K562 (cell line): ENCODE data around the gene CBFA2T2. TPM values are rescaled to one million over a fixed set of nuclear protein-coding genes. Genes with fewer than 3 reads are reported as not detected.

Source experiments
- ATAC-seq: fragments of 200-7000 bp; cut with Tn5 transposase; 3 replicates; pipeline ENCODE4 v1.9.1; 2020; ENCODE audit warnings: moderate library complexity
- BruUV-seq: library from RNA; stranded (reverse); fragments of 400-500 nt; replicated peaks from 2 replicates; lab custom pipeline; 2021; lab: Mats Ljungman, UMichigan
- CTCF ChIA-PET: fragments of 300-600 bp; formaldehyde crosslinking; extraction: SDS; loops from one replicate; lab custom pipeline; 2021; ENCODE audit warnings: low intra/inter-chr PET ratio; lab: Yijun Ruan, JAX
- POLR2A ChIA-PET: fragments of 300-600, 350-650 bp; sonication (Branson Sonifier 250); formaldehyde crosslinking; extraction: SDS; loops from one replicate; lab custom pipeline; 2021; ENCODE audit warnings: antibody characterized with exemption, inconsistent platforms; lab: Yijun Ruan, JAX
- DNase-seq, 4 experiments: peaks; one replicate each; pipeline versions ENCODE4 v3.0.0 to v3.0.0-alpha.2; 2011 to 2018; ENCODE audit warnings: low spot score in 3 of 4, mixed read lengths in 3 of 4; ENCODE audit errors: extremely low read depth in 1 of 4
- FAIRE-seq: peaks from 2 replicates; lab custom pipeline; 2011; peaks lifted over from hg19 to GRCh38; lab: Jason Lieb, UNC
- H2AFZ ChIP-seq: 2 replicates; pipeline ENCODE4 v1.6.0; 2011; ENCODE audit warnings: low read depth, low read length, control low read depth, inconsistent platforms
- H3K27ac ChIP-seq: fragments of 200-600 bp; 3 replicates; pipeline ENCODE4 v1.8.0; 2011; ENCODE audit warnings: low read depth, mild to moderate bottlenecking, control low read depth, inconsistent platforms, low read length, moderate library complexity, mixed read lengths; ENCODE audit errors: extremely low read depth
- H3K27me3 ChIP-seq, 2 experiments: fragments of 300-600 bp in 1 of 2; 2 replicates in 1 of 2; 3 replicates in 1 of 2; pipeline versions ENCODE4 v1.6.0 to v1.8.0; 2011; ENCODE audit warnings: inconsistent platforms in 2 of 2, low read length in 2 of 2, mild to moderate bottlenecking in 1 of 2, mixed read lengths in 1 of 2, moderate library complexity in 1 of 2; ENCODE audit not compliant: control insufficient read depth in 2 of 2, insufficient read depth in 2 of 2
- H3K36me3 ChIP-seq: fragments of 300-600 bp; 3 replicates; pipeline ENCODE4 v1.8.0; 2011; ENCODE audit warnings: mild to moderate bottlenecking, low read length, inconsistent platforms; ENCODE audit not compliant: control insufficient read depth, insufficient read depth
- H3K4me1 ChIP-seq, 2 experiments: fragments of 200-600 bp in 1 of 2; replicated peaks in 1 of 2; 2 replicates in 1 of 2; 3 replicates in 1 of 2; pipeline versions ENCODE4 v1.5.1 to v1.8.0; 2011; ENCODE audit warnings: inconsistent platforms in 2 of 2, low read length in 2 of 2, mild to moderate bottlenecking in 1 of 2, mixed read lengths in 1 of 2, moderate library complexity in 1 of 2; ENCODE audit not compliant: control insufficient read depth in 2 of 2, insufficient read depth in 2 of 2
- H3K4me2 ChIP-seq: 2 replicates; pipeline ENCODE4 v1.6.1; 2011; ENCODE audit warnings: low read length, control low read depth, inconsistent platforms, mixed read lengths; ENCODE audit not compliant: insufficient read depth
- H3K4me3 ChIP-seq: fragments of 200-600 bp; sonication (generic), shearing (Covaris generic); 2 replicates; pipeline ENCODE4 v1.5.1; 2016; ENCODE audit warnings: control low read depth, inconsistent platforms
- H3K79me2 ChIP-seq: fragments of 200-600 bp; 3 replicates; pipeline ENCODE4 v1.8.0; 2011; ENCODE audit warnings: low read length, inconsistent platforms; ENCODE audit not compliant: control insufficient read depth, insufficient read depth
- H3K9ac ChIP-seq, 2 experiments: 2 replicates each; pipeline versions ENCODE4 v1.6.0 to v1.6.1; 2011; ENCODE audit warnings: low read depth in 2 of 2, low read length in 2 of 2, control low read depth in 1 of 2, inconsistent platforms in 1 of 2, mild to moderate bottlenecking in 1 of 2, mixed read lengths in 1 of 2; ENCODE audit not compliant: insufficient read depth in 1 of 2
- H3K9me1 ChIP-seq: one replicate; pipeline ENCODE4 v1.6.0; 2011; ENCODE audit warnings: inconsistent platforms, mild to moderate bottlenecking, low read length, moderate library complexity; ENCODE audit not compliant: control insufficient read depth, insufficient read depth
- H3K9me3 ChIP-seq: replicated peaks from 2 replicates; pipeline ENCODE4 v1.5.1; 2011; ENCODE audit warnings: low read depth, low read length, inconsistent platforms; ENCODE audit not compliant: control insufficient read depth, insufficient read depth
- H4K20me1 ChIP-seq: replicated peaks from 2 replicates; pipeline ENCODE4 v1.6.1; 2011; ENCODE audit warnings: low read length, inconsistent platforms, mixed read lengths; ENCODE audit not compliant: control insufficient read depth, insufficient read depth
- CEBPB ChIP-seq: fragments of 450-650 bp; IDR thresholded peaks from 2 replicates; pipeline ENCODE4 v1.6.1; 2016; ENCODE audit warnings: missing genetic modification characterization, missing compliant biosample characterization
- FOXO4 ChIP-seq: fragments of 450-650 bp; formaldehyde crosslinking; IDR thresholded peaks from 2 replicates; pipeline ENCODE4 v1.4.0; 2020; ENCODE audit warnings: mild to moderate bottlenecking, moderate library complexity
- HINFP ChIP-seq: fragments of 450-650 bp; conservative IDR thresholded peaks from 2 replicates; pipeline ENCODE4 v1.6.1; 2016; ENCODE audit warnings: missing genetic modification characterization, low read depth, mild to moderate bottlenecking, control low read depth, missing compliant biosample characterization
- IRF1 ChIP-seq: sonication (generic); formaldehyde crosslinking; IDR thresholded peaks from 2 replicates; pipeline ENCODE4 v1.8.0; 2022; ENCODE audit warnings: missing genetic modification reagents, mild to moderate bottlenecking, borderline replicate concordance
- KDM5B ChIP-seq: fragments of 200-600 bp; sonication (generic); IDR thresholded peaks from 2 replicates; pipeline ENCODE4 v1.6.1; 2012; ENCODE audit warnings: low read depth, mild to moderate bottlenecking, moderate library complexity, low read length, control low read depth, inconsistent platforms; ENCODE audit not compliant: insufficient replicate concordance
- NFIC ChIP-seq: fragments of 450-650 bp; IDR thresholded peaks from 2 replicates; pipeline ENCODE4 v1.6.1; 2017; ENCODE audit warnings: mild to moderate bottlenecking, inconsistent platforms
- PKNOX1 ChIP-seq: fragments of 450-650 bp; IDR thresholded peaks from 2 replicates; pipeline ENCODE4 v1.6.1; 2016
- PPARD ChIP-seq: fragments of 250-450 bp; sonication (Bioruptor Pico); IDR thresholded peaks from 2 replicates; pipeline ENCODE4 v1.8.0; 2022; ENCODE audit warnings: inconsistent platforms, mild to moderate bottlenecking, moderate library complexity
- SAFB2 ChIP-seq: fragments of 200-400 bp; formaldehyde crosslinking; IDR thresholded peaks from 2 replicates; pipeline ENCODE4 v1.6.1; 2018; ENCODE audit warnings: borderline replicate concordance, low read length, low read depth, moderate library complexity; ENCODE audit not compliant: severe bottlenecking
- TGIF2 ChIP-seq: sonication (generic); formaldehyde crosslinking; IDR thresholded peaks from 2 replicates; pipeline ENCODE4 v1.8.1; 2022; ENCODE audit warnings: mild to moderate bottlenecking, missing genetic modification reagents, moderate library complexity
- ZNF551 ChIP-seq: fragments of 250-450 bp; sonication (Bioruptor Pico); IDR thresholded peaks from 2 replicates; pipeline ENCODE4 v1.5.0; 2021; ENCODE audit warnings: mild to moderate bottlenecking, moderate library complexity
- WGBS: fragments of 100-300 bp; shearing (Covaris generic); methylation state at CpG from one replicate; pipeline ENCODE4 v1.1.6; 2016; ENCODE audit warnings: low coverage, mixed read lengths; ENCODE audit not compliant: insufficient coverage; ENCODE audit errors: missing lambda C conversion rate; 5-methylcytosine and 5-hydroxymethylcytosine counted together
- in situ Hi-C: fragments of 300-500 bp; cut with MboI; formaldehyde crosslinking; loops from 4 replicates; pipeline ENCODE4 v1.15.0; 2018; ENCODE audit warnings: inconsistent platforms, mixed read lengths
- intact Hi-C: fragments of 100-400 bp; cut with micrococcal nuclease; formaldehyde crosslinking; loops from 2 replicates; pipeline ENCODE4 v1.14.2; 2022
- polyA plus RNA-seq, 8 experiments: library from polyadenylated mRNA; depleted of rRNA in 4 of 8; stranded (reverse) in 5 of 8; unstranded in 3 of 8; fragments of >200 nt; fragmentation: Nextera tagmentation in 2 of 8; fragmentation: Illumina TruSeq in 1 of 8; extraction: Ambion mirVana in 2 of 8; extraction: Trizol in 1 of 8; gene quantifications; 2 replicates each; pipeline versions ENCODE4 v1.2.1 to v1.2.3, GENCODE V29; 2011 to 2014; ENCODE audit warnings: inconsistent platforms in 1 of 8, missing spikeins in 1 of 8
- total RNA-seq, 7 experiments: library from RNA; depleted of rRNA in 6 of 7; stranded (reverse); fragments of >200 nt in 6 of 7; fragmentation: Illumina TruSeq in 2 of 7; extraction: Trizol in 2 of 7; gene quantifications; 2 replicates each; pipeline versions ENCODE4 v1.2.1 to v1.2.3, GENCODE V29; 2011 to 2021; ENCODE audit warnings: low replicate concordance in 1 of 7
- TF ChIP-seq, protein P1 (sequence below): sonication (generic); formaldehyde crosslinking; IDR thresholded peaks from 2 replicates; pipeline ENCODE4 v1.8.0; 2022; ENCODE audit warnings: mild to moderate bottlenecking, low read depth, missing genetic modification reagents

The CBFA2T2 gene
- total and polyA plus RNA-seq, 9 of the 15 experiments (the other 6 are each of a cell fraction or from before 2014, with no cell fraction given): 0.27 to 9.6 (median 5.8) TPM

DNA sequence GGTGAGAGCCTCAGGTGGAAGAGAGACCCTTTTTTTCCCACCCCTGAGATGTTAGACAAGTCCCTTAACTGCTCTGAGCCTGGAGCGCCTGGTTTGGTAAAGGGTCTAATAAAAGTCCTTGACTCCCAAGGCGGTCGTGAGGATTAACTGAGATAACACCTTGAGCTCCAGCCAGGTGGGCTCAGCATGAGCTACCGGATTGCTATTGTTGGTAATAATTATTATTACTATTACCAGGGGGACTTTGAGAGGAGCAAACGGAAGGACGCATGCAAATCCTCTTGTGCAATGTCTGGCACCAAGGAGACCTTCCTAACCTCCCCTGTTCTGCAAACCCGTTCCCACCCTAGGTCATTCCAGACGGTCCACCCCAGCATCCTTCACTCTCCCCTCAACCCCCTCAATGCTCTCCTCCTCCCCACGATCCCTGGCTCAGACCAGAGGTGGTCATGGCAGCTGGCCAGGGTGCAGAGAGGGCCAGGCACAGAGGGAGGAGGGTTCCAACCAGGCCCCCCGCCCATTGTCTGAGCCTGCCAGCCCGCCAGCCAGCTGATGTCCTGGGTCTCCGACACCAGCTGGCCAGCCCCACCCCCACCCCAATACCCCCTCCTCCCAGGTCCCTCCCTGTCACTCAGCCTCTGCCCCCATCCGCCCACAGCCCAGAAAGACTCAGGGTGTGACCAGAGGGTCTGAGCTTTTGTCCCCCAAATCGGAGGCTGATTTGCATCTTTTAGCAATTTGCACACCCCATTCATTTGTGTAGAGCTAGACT lies 14.3 kb upstream of the CBFA2T2 start:
- intact Hi-C loops (no loop called here), in situ Hi-C loops (no loop called here)
- peak overlapping the region; percentile 45; the same call in 1 of the 2 replicates for H3K4me2 ChIP-seq
- no TSS peak for BruUV-seq
- 0 out of 2 replicates have a peak, but pooled peaks cover 7% of the 10 kb centered on the region for H4K20me1 ChIP-seq
- ATAC-seq (peak; percentile 21), DNase-seq (peak in 2 of 4 experiments; percentile 23 to 25), FAIRE-seq (no peak)
- no peak overlapping the region for H2AFZ ChIP-seq
- peaks cover 5 to 16% of the 10 kb centered on the region in 2 experiments; a peak in 4 of 5 replicates for H3K27me3 ChIP-seq
- H3K9me1 ChIP-seq: no peaks in the 10 kb centered on the region
- no peak overlapping the region for H3K4me3 ChIP-seq
- no peaks in the 10 kb centered on the region for H3K36me3 ChIP-seq
- H3K9ac ChIP-seq: no peak overlapping the region; a peak in 1 of 4 replicates
- ChIA-PET CTCF (no interaction called here), POLR2A (interaction anchor here (0.5 to 2.2 kb wide), 3 partner anchors 12 to 14 kb away, joined by 3 to 6 read pairs (median 3); partner anchors contain the start of gene CBFA2T2)
- H3K27ac ChIP-seq: peak overlapping the region; percentile 2; the same call in 1 of the 3 replicates
- H3K79me2 ChIP-seq: no peaks in the 10 kb centered on the region
- no peaks in the 10 kb centered on the region for H3K9me3 ChIP-seq
- H3K4me1 ChIP-seq: peaks cover 2 to 14% of the 10 kb centered on the region in 2 experiments
- WGBS: 11% methylated on average over 12 of the region's 14 CpGs
- TF ChIP-seq IRF1 (CRISPR knock-in tag) (no peak), PPARD (CRISPR knock-in tag) (no peak), KDM5B (no peak), NFIC (0 out of 2 replicates have a peak, but pooled peaks have one; percentile 16), FOXO4 (CRISPR knock-in tag) (no peak), ZNF551 (no peak), TGIF2 (CRISPR knock-in tag) (no peak), PKNOX1 (peak; percentile 72), SAFB2 (no peak), HINFP (tag) (no peak), CEBPB (tag) (0 out of 2 replicates have a peak, but pooled peaks have one; percentile 19)
- TF ChIP-seq, protein P1, sequence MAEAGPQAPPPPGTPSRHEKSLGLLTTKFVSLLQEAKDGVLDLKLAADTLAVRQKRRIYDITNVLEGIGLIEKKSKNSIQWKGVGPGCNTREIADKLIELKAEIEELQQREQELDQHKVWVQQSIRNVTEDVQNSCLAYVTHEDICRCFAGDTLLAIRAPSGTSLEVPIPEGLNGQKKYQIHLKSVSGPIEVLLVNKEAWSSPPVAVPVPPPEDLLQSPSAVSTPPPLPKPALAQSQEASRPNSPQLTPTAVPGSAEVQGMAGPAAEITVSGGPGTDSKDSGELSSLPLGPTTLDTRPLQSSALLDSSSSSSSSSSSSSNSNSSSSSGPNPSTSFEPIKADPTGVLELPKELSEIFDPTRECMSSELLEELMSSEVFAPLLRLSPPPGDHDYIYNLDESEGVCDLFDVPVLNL (CRISPR knock-in tag): no peak
